B cell (primary cell): ENCODE measurements around the gene MSI1.

Source experiments
- CTCF ChIP-seq: fragments of 200-600 bp; IDR thresholded peaks from one replicate; pipeline ENCODE4 v1.8.0; 2022; ENCODE audit warnings: antibody characterized with exemption, mild to moderate bottlenecking
- EZH2 ChIP-seq: IDR thresholded peaks from 2 replicates; pipeline ENCODE4 v1.6.1; 2012; ENCODE audit warnings: borderline replicate concordance, low read depth, mild to moderate bottlenecking, moderate library complexity, low read length; ENCODE audit not compliant: insufficient read depth, poor library complexity, severe bottlenecking

- no peak for TF ChIP-seq EZH2
- peak; percentile 76 for TF ChIP-seq CTCF
These were observed 66.8 kb downstream of the MSI1 start, which contains the start of gene SIRT4 for GRCh38 chr12:120301962-120302815.
